Hepatocyte (in vitro differentiated cells): ENCODE results near the gene DGKQ.

Source experiments
- CTCF ChIP-seq: fragments of 200-600 bp; sonication (generic); IDR thresholded peaks from 2 replicates; pipeline ENCODE4 v1.5.1; 2016; ENCODE audit warnings: antibody characterized with exemption, mild to moderate bottlenecking; ENCODE audit not compliant: poor library complexity
- EZH2phosphoT487 ChIP-seq: fragments of 200-600 bp; sonication (generic); IDR thresholded peaks from one replicate; pipeline ENCODE4 v1.6.1; 2018; ENCODE audit warnings: antibody characterized with exemption, mild to moderate bottlenecking, low read depth, moderate library complexity; ENCODE audit not compliant: unreplicated experiment, severe bottlenecking

DNA sequence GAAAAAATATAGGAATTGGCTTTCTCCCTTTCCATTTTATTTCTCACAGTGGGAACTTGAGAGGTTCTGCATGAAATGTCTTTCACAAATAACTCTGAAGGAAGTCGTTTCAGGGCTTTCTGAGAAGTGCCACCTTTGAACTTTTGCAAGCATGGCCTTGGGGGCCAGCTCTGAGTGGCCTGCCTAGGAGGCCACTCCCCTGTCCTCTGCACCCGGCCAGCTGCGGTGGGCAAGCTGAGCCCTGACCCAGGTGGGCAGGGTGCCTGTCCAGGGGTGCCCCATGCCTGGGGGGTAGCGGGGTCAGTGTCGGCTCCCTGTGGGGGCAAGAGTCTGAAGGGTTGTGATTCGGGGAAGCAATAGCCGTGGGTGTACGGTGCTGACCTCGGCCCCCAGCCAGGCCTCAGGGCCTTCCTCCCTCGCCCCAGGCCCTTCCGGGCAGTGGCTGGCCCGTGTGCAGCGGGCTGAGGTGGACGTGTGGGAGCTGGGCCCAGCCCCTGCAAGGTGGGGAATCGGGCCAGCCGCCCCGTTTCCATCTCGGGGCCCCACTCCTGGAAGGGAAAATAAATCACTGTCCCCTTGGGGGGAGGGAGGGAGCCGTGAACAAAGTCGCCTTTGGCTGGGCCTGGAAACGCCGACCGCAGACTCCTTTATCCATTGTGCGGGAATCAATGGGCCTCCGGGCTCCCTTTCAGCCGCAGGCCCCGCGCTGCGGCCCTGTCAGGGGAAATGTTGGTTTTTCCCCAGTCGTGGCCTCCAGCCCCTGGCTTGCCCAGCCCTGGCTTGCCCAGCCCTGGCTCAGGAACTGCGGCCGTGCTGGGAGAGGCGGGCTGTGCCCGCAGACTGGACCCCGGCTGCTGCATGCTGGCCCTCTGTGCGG, 41.2 kb upstream of the DGKQ start:
- no peak for TF ChIP-seq CTCF
- TF ChIP-seq EZH2phosphoT487: no peak
